Measurements from ENCODE around the gene NPHP1.
"Not testable (repeated sequence)": the region's sequence is repeated elsewhere in the genome, so short reads cannot be mapped to it uniquely, and the experiment has no call there.

NPHP1 gene

GRCh38 chr2:110205660-110206455 is 1.0 kb upstream of the NPHP1 start:
- Histone ChIP-seq H3K4me2 (peak overlapping the region; percentile 82 to 96 (median 89); a peak in 21 of 22 replicates), H3K9ac (peak overlapping the region in 1 of 11 experiments; percentile 74; a peak in 1 of 22 replicates), H3K27ac (no peak overlapping the region; a peak in 1 of 22 replicates), H3K4me3 (peak overlapping the region in 3 of 10 experiments; percentile 60 to 75 (median 65); a peak in 2 of 20 replicates), H3K36me3 (peaks cover 21 to 32% (median 24%) of the 10 kb centered on the region in 11 experiments), H3K27me3 (no peaks in the 10 kb centered on the region), H4K20me1 (no peaks in the 10 kb centered on the region), H3K4me1 (peaks cover 14 to 27% (median 19%) of the 10 kb centered on the region in 10 experiments), H3K9me3 (replicated peaks in 1 of 11) (no peaks in the 10 kb centered on the region)
- TF ChIP-seq Cebpa-rat (IDR thresholded peaks at IDR 0.05): no peak

DNA sequence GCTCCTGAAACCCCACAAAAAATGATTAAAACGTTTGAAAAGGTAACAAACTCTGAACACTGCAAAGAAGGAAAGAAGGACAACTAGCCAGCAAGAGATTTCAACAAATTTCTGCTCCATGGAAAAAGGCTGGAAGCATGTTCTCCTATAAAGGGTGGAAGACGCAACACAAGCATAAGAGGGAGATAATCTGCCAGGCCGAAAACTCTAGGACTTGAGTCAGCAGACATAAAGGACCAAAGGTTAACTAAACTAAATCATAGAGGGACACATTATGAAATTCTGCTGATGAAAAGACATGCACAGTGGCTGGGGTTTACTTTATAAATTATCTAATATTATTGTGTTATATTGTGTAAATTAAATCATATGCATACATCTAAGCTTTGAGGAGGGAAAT is 6.8 kb downstream of the NPHP1 start:
- TF ChIP-seq Cebpa-rat (IDR thresholded peaks at IDR 0.05): no peak
- no peaks in the 10 kb centered on the region for H3K4me1 ChIP-seq

GRCh38 chr2:110197452-110197851 is 7.4 kb downstream of the NPHP1 start:
- Histone ChIP-seq H3K9ac (no peak overlapping the region), H3K27ac (no peak overlapping the region), H3K9me3 (replicated peaks in 1 of 11) (peaks cover 0 to 4% (median 0%) of the 10 kb centered on the region in 11 experiments; a peak in 1 of 22 replicates), H4K20me1 (no peaks in the 10 kb centered on the region), H3K4me3 (no peak overlapping the region), H3K27me3 (no peaks in the 10 kb centered on the region), H3K4me1 (no peaks in the 10 kb centered on the region), H3K4me2 (no peak overlapping the region), H3K36me3 (no peaks in the 10 kb centered on the region)
- no peak for TF ChIP-seq Cebpa-rat (IDR thresholded peaks at IDR 0.05)

More for the DNA sequence above, 6.8 kb downstream of the NPHP1 start:
- H4K20me1 ChIP-seq: no peaks in the 10 kb centered on the region
- no peak overlapping the region for H3K4me3 ChIP-seq
- no peak overlapping the region for H3K27ac ChIP-seq
- H3K27me3 ChIP-seq: no peaks in the 10 kb centered on the region
- H3K36me3 ChIP-seq: no peaks in the 10 kb centered on the region
- H3K4me2 ChIP-seq: no peak overlapping the region
- no peak overlapping the region for H3K9ac ChIP-seq
- H3K9me3 ChIP-seq (replicated peaks in 1 of 11): peaks cover 0 to 4% (median 0%) of the 10 kb centered on the region in 11 experiments; a peak in 1 of 22 replicates

- H3K9me3 ChIP-seq (replicated peaks in 1 of 11): peaks cover 5 to 46% (median 35%) of the 10 kb centered on the region in 11 experiments; a peak in 21 of 22 replicates
- not testable (repeated sequence) for H3K4me3 ChIP-seq, H3K36me3 ChIP-seq, H4K20me1 ChIP-seq, H3K27me3 ChIP-seq, H3K27ac ChIP-seq, H3K4me1 ChIP-seq, H3K9ac ChIP-seq, H3K4me2 ChIP-seq
These were observed 14.6 kb downstream of the NPHP1 start for GRCh38 chr2:110190169-110190568.

DNA sequence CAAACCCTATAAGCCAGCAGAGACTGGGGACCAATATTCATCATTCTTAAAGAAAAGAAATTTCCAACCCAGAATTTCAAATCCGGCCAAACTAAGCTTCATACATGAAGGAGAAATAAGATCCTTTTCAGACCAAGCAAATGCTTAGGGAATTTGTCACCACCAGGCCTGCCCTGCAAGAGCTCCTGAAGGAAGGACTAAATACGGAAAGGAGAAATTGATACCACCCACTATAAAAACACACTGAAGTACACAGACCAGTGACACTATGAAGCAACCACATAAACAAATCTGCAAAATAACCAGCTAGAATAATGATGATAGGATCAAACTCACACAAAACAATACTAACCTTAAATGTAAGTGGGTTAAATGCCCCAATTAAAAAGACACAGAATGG is 22.4 kb downstream of the NPHP1 start:
- Histone ChIP-seq H4K20me1 (no peaks in the 10 kb centered on the region), H3K9me3 (replicated peaks in 1 of 11) (peaks cover 37 to 65% (median 57%) of the 10 kb centered on the region in 11 experiments), H3K4me1 (no peaks in the 10 kb centered on the region), H3K9ac (no peak overlapping the region), H3K4me2 (no peak overlapping the region), H3K27ac (no peak overlapping the region), H3K27me3 (no peaks in the 10 kb centered on the region), H3K4me3 (no peak overlapping the region), H3K36me3 (peaks cover 0 to 4% (median 0%) of the 10 kb centered on the region in 11 experiments; a peak in 1 of 22 replicates)
- no peak for TF ChIP-seq Cebpa-rat (IDR thresholded peaks at IDR 0.05)

- no peaks in the 10 kb centered on the region for H3K4me1 ChIP-seq
- H3K9me3 ChIP-seq (replicated peaks in 1 of 11): peaks cover 37 to 46% (median 44%) of the 10 kb centered on the region in 11 experiments
- peaks cover 0 to 4% (median 0%) of the 10 kb centered on the region in 11 experiments; a peak in 1 of 22 replicates for H3K36me3 ChIP-seq
- H3K27me3 ChIP-seq: no peaks in the 10 kb centered on the region
- no peak overlapping the region for H3K4me3 ChIP-seq
- no peak overlapping the region for H3K27ac ChIP-seq
- no peaks in the 10 kb centered on the region for H4K20me1 ChIP-seq
- no peak overlapping the region for H3K4me2 ChIP-seq
- no peak for TF ChIP-seq Cebpa-rat (IDR thresholded peaks at IDR 0.05)
- H3K9ac ChIP-seq: no peak overlapping the region
These were observed 24.8 kb downstream of the NPHP1 start for GRCh38 chr2:110180036-110180435.

DNA sequence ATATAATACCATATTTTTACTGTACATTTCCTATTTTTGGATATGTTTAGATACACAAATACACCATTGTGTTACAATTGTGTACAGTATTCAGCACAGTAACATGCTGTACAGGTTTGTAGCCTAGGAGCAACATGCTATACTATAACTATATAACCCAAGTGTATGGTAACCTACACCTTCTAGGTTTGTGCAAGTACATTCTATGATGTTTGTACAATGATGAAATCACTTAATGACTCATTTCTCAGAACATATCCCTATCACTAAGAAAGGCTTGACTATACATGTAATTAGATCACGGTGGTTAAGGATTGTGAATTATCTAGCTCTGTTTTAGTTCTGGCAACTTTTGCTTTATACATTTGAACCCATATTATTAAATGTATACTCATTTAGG is 31.3 kb downstream of the NPHP1 start:
- Histone ChIP-seq H3K27ac (no peak overlapping the region), H3K27me3 (no peaks in the 10 kb centered on the region), H3K9me3 (replicated peaks in 1 of 11) (no peaks in the 10 kb centered on the region), H4K20me1 (no peaks in the 10 kb centered on the region), H3K4me2 (no peak overlapping the region), H3K4me1 (0 out of 20 replicates have a peak, but pooled peaks cover 0 to 4% (median 0%) of the 10 kb centered on the region in 10 experiments), H3K36me3 (no peaks in the 10 kb centered on the region), H3K4me3 (no peak overlapping the region), H3K9ac (no peak overlapping the region)
- no peak for TF ChIP-seq Cebpa-rat (IDR thresholded peaks at IDR 0.05)

GRCh38 chr2:110172506-110172905 is 32.3 kb downstream of the NPHP1 start:
- 0 out of 20 replicates have a peak, but pooled peaks cover 0 to 4% (median 0%) of the 10 kb centered on the region in 10 experiments for H3K4me1 ChIP-seq
- no peak overlapping the region for H3K27ac ChIP-seq
- no peaks in the 10 kb centered on the region for H4K20me1 ChIP-seq
- no peak for TF ChIP-seq Cebpa-rat (IDR thresholded peaks at IDR 0.05)
- no peaks in the 10 kb centered on the region for H3K36me3 ChIP-seq
- no peak overlapping the region for H3K4me2 ChIP-seq
- no peaks in the 10 kb centered on the region for H3K9me3 ChIP-seq (replicated peaks in 1 of 11)
- H3K9ac ChIP-seq: no peak overlapping the region
- H3K4me3 ChIP-seq: no peak overlapping the region
- no peaks in the 10 kb centered on the region for H3K27me3 ChIP-seq

DNA sequence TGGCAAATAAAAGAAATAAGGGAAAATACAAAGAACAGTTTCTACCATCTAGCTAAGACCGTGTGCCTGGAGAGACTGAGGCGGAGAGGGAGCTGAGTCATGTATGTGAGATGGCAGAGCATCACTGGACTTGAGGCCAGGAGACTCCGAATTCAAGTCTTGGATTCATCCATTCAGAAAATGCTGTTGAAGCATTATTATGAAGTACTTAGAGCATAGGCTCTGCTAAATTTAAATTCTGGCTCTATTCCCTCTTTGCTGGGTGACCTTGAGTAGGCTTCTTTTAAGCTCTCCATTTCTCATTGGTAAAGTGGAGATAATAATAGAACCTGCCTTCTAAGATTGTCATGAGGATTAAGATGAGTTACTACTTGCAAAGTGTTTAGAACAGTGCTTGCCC is 34.7 kb downstream of the NPHP1 start:
- no peak for TF ChIP-seq Cebpa-rat (IDR thresholded peaks at IDR 0.05)
- no peaks in the 10 kb centered on the region for H3K27me3 ChIP-seq
- no peak overlapping the region for H3K9ac ChIP-seq
- no peak overlapping the region for H3K27ac ChIP-seq
- no peak overlapping the region for H3K4me3 ChIP-seq
- no peak overlapping the region for H3K4me2 ChIP-seq
- no peaks in the 10 kb centered on the region for H3K36me3 ChIP-seq
- H3K4me1 ChIP-seq: 0 out of 20 replicates have a peak, but pooled peaks cover 0 to 4% (median 0%) of the 10 kb centered on the region in 10 experiments
- no peaks in the 10 kb centered on the region for H4K20me1 ChIP-seq
- no peaks in the 10 kb centered on the region for H3K9me3 ChIP-seq (replicated peaks in 1 of 11)

Measured in BLaER1 treated with 17β-estradiol and CSF1 and Interleukin-3, amounts not matched to agents 10 nM and 100 nM (cell line).